T-helper 2 cell treated with Interferon-gamma antibody and Interleukin-4, amounts not matched to agents 5 μg/mL and 100 μg/mL, for 36 hours (primary cell): ENCODE results near the gene PTPRD.
"Not testable (repeated sequence)": the region's sequence is repeated elsewhere in the genome, so short reads cannot be mapped to it uniquely, and the experiment has no call there.

Experiments
- DNase-seq: peaks from one replicate; pipeline ENCODE4 v3.0.0; 2021; ENCODE audit warnings: low spot score
- H3K27ac Mint-ChIP-seq: one replicate; pipeline ENCODE4 v1.8.0; 2021; ENCODE audit warnings: mild to moderate bottlenecking, mixed read lengths
- H3K27me3 Mint-ChIP-seq: one replicate; pipeline ENCODE4 v1.8.0; 2021; ENCODE audit warnings: low read depth, mixed read lengths
- H3K36me3 Mint-ChIP-seq: one replicate; pipeline ENCODE4 v1.8.0; 2021; ENCODE audit warnings: low read depth, mixed read lengths
- H3K4me1 Mint-ChIP-seq: one replicate; pipeline ENCODE4 v1.8.0; 2021; ENCODE audit warnings: low read depth, mixed read lengths
- H3K4me3 Mint-ChIP-seq: one replicate; pipeline ENCODE4 v1.8.0; 2022; ENCODE audit warnings: mild to moderate bottlenecking, moderate library complexity, mixed read lengths
- H3K9me3 Mint-ChIP-seq: one replicate; pipeline ENCODE4 v1.8.0; 2021; ENCODE audit warnings: mixed read lengths

Gene PTPRD

DNA sequence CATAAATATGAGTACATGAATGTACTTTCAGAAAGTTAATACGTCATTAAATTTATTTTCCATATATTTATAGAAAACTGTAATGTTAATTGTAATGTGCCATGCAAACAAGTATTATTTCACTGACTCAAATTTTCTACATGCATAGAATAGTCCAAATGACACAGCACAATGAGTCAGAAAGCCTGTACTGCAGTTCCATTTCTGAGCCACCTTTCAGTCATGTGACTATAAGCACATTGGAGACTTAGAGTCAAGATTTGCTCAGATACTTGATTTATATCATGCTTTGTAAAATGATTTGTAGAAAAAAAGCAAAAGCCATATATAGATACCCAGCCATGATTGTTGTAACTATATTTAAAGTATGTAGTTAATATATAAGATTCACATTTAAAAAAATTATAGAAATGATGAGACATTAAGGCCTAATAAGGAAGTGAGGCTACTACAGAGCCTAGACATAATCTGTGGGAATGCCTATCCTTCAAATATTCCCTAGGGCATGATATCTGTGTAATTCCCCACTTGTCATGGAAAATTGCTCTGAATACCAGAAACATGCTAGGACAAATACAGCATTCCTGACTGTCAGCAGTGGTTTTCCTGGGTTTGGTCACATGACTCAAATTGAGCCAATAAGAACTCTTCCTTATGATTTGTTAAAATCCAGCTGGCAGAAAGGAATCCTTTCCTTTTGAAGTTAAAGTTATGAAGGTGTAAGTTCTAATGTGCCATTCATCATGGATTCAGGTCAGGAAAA is 50.0 kb downstream of the PTPRD start:
- Mint-ChIP-seq H3K4me1 (no peaks in the 10 kb centered on the region), H3K4me3 (no peak overlapping the region), H3K27me3 (no peaks in the 10 kb centered on the region), H3K9me3 (peaks cover 15% of the 10 kb centered on the region), H3K27ac (no peak overlapping the region), H3K36me3 (no peaks in the 10 kb centered on the region)
- DNase-seq, result no peak

DNA sequence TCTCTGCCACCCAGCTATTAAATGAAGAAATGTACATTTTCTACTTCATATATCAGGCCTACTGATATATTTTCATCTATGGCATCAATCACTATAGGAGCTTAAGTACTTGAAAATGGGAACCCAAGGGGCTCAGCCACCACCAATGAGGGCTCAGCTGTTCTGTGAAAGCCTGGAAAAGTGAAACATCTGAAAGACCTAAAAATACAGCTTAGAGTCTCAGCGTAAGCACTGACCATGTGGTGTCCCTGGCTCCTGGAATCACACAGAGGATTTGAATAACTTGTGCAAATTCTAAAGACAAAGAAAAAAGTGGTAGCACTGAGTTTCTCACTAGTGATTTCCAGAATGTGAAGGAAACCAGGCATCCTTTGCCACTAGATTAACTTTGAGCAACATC is 64.5 kb downstream of the PTPRD start:
- H3K36me3 Mint-ChIP-seq, result no peaks in the 10 kb centered on the region
- no peak for DNase-seq
- peaks cover 30% of the 10 kb centered on the region for H3K9me3 Mint-ChIP-seq
- H3K4me1 Mint-ChIP-seq, result no peaks in the 10 kb centered on the region
- no peak overlapping the region for H3K4me3 Mint-ChIP-seq
- no peaks in the 10 kb centered on the region for H3K27me3 Mint-ChIP-seq
- no peak overlapping the region for H3K27ac Mint-ChIP-seq

DNA sequence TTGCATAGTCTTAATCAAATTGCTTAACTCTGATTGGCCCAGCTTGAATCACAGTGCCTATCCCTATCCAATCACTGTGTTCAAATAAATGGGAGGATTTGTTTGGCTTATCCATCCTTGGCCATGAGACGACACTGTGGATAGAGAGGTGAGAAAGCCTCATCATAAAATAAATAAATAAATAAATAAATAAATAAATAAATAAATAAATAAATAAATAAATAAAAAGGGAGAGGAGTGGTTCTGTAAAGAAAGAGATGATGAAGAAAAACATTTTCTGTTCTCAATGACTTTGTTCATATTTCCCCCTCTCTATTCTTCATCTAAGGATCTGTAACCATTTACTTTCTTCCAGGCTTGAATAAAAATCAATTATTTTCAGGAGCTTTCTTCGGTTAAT is 74.7 kb downstream of the PTPRD start:
- no peaks in the 10 kb centered on the region for H3K36me3 Mint-ChIP-seq
- H3K4me3 Mint-ChIP-seq, result no peak overlapping the region
- H3K27ac Mint-ChIP-seq, result no peak overlapping the region
- no peaks in the 10 kb centered on the region for H3K9me3 Mint-ChIP-seq
- no peak for DNase-seq
- H3K27me3 Mint-ChIP-seq, result no peaks in the 10 kb centered on the region
- no peaks in the 10 kb centered on the region for H3K4me1 Mint-ChIP-seq

DNA sequence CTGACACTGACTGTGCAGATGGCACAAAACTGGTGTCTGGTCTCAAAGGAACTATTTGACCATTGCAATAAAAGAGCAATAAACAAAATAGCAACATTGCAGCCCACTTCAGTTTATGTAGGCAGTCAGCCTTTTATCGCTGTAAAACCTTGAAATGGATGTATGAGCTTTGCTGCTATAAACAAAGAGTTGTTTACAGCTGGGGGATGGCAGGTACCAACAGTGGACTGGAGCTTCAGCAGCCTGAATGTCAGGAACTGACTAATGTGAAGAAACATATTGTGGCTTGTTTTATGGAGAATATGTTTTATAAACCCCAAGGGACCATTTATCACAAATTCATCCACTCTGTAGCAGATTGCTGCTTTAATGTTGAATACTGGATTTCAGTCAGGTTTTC is 78.0 kb downstream of the PTPRD start:
- no peak overlapping the region for H3K27ac Mint-ChIP-seq

DNA sequence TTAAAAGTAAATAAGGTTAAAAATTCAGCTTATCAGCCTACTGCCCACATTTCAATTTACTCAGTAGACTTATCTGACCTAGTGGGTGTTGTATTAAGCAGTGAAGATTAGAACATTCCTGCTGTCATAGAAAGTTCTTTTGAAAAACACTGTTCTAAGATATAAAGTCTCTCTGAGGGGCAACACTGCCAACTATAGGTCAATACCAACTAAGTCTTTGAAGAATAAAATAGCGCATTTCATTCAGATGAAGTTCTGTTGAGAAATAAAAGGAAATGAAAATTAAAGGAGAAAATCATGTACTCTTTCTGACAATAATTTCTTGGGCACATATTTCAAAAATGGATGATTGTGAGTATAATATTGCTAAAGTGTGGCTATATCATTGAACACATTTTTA is 86.8 kb downstream of the PTPRD start:
- H3K27me3 Mint-ChIP-seq, result no peaks in the 10 kb centered on the region
- no peaks in the 10 kb centered on the region for H3K4me1 Mint-ChIP-seq
- H3K36me3 Mint-ChIP-seq, result no peaks in the 10 kb centered on the region
- H3K9me3 Mint-ChIP-seq, result peaks cover 15% of the 10 kb centered on the region
- H3K27ac Mint-ChIP-seq, result no peak overlapping the region
- H3K4me3 Mint-ChIP-seq, result no peak overlapping the region
- DNase-seq, result no peak

More for the DNA sequence above, 78.0 kb downstream of the PTPRD start:
- H3K4me1 Mint-ChIP-seq, result no peaks in the 10 kb centered on the region
- no peaks in the 10 kb centered on the region for H3K27me3 Mint-ChIP-seq
- H3K4me3 Mint-ChIP-seq, result no peak overlapping the region
- H3K36me3 Mint-ChIP-seq, result no peaks in the 10 kb centered on the region
- no peaks in the 10 kb centered on the region for H3K9me3 Mint-ChIP-seq
- no peak for DNase-seq

DNA sequence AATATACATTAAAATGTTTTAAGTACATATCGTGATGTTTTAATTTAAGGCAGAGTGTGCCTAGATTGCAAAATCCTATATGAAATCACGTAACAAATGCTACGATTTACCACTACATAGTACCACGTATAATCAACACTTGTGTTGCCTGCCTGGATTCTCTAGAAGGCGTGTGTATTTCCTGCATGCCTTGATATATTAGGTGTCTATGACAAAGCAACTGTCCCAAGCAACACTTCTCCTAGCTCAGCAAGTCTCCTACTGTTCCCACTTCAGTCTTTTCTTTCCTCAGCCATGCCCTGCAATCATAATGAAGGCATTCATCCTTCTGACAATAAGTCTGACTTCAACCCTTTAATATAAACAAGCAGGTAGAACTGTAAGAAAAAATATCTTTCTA is 89.6 kb downstream of the PTPRD start:
- H3K27ac Mint-ChIP-seq, result no peak overlapping the region
- no peaks in the 10 kb centered on the region for H3K4me1 Mint-ChIP-seq
- no peak for DNase-seq
- peaks cover 23% of the 10 kb centered on the region for H3K9me3 Mint-ChIP-seq
- no peaks in the 10 kb centered on the region for H3K27me3 Mint-ChIP-seq
- no peak overlapping the region for H3K4me3 Mint-ChIP-seq
- H3K36me3 Mint-ChIP-seq, result no peaks in the 10 kb centered on the region

DNA sequence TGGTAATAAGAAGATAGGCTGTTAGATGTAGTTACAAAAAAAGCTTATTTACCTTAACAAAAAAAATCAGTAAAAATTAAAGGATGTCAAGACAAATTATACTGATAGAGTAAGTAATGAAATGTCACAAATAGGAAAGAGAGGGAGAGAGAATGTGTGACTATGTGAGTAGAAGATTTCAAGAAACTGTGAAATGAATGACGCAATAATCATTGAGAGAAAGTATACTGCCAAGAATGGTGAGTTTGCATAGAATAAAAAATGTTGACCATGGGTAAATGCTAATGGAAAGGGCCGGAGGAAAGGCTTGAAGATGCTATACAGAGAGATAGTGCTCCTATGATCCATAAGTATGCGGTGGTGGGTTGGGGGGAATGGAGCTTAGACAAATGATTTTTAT is 100.7 kb downstream of the PTPRD start:
- DNase-seq, result no peak
- H3K4me1 Mint-ChIP-seq, result no peaks in the 10 kb centered on the region
- H3K4me3 Mint-ChIP-seq, result no peak overlapping the region
- H3K36me3 Mint-ChIP-seq, result no peaks in the 10 kb centered on the region
- H3K9me3 Mint-ChIP-seq, result peaks cover 33% of the 10 kb centered on the region
- H3K27me3 Mint-ChIP-seq, result no peaks in the 10 kb centered on the region
- no peak overlapping the region for H3K27ac Mint-ChIP-seq

DNA sequence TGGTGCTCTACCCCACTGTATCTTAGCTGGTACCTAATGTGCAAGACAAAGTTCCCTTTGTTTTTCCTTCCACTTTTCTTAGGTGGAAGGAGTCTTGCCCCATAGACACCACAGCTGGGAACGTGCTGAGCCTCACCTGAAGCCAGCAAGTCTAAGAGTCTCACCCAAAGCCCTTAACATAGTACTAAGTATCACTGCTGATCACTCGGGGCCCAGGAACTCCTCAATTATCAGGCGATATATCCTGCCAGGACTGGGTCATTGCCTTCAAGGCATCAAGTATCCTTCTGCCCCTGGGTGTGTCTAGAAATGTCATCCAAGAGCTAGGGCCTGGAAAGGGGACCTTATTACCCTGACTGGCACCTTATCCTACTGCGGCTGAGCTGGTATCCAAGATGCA is 123.9 kb downstream of the PTPRD start:
- H3K9me3 Mint-ChIP-seq, result peaks cover 41% of the 10 kb centered on the region
- no peak overlapping the region for H3K27ac Mint-ChIP-seq
- no peaks in the 10 kb centered on the region for H3K27me3 Mint-ChIP-seq
- no peak overlapping the region for H3K4me3 Mint-ChIP-seq
- H3K36me3 Mint-ChIP-seq, result no peaks in the 10 kb centered on the region
- H3K4me1 Mint-ChIP-seq, result no peaks in the 10 kb centered on the region
- no peak for DNase-seq

DNA sequence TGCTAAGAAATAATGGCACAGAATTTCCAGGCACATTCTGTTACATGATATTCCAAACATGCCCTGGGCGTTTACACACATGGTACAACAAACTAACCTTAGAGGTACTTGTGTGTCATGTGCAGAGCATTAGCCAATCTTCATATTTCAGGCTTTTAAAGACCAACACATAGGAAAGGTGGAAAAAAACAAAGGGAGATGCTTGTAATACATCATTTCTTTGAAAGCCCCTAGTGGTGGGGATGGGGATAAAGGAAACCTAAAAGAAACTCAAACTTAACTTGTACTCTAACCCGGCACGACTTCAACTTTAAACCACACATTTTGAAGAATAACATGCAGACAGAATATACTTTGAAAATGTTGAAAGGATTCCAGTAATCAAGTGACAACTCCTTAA is 133.6 kb downstream of the PTPRD start:
- Mint-ChIP-seq H3K9me3 (peaks cover 40% of the 10 kb centered on the region), H3K36me3 (no peaks in the 10 kb centered on the region), H3K27ac (no peak overlapping the region), H3K4me3 (no peak overlapping the region), H3K4me1 (no peaks in the 10 kb centered on the region), H3K27me3 (no peaks in the 10 kb centered on the region)
- DNase-seq, result no peak

DNA sequence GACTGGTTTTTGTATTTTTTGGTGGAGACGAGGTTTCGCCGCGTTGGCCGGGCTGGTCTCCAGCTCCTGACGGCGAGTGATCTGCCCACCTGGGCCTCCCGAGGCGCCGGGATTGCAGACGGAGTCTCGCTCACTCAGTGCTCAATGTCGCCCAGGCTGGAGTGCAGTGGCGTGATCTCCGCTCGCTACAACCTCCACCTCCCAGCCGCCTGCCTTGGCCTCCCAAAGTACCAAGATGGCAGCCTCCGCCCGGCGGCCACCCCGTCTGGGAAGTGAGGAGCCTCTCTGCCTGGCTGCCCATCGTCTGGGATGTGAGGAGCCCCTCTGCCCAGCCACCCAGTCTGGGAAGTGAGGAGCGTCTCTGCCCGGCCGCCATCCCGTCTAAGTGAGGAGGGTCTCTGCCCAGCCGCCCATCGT is 163.6 kb downstream of the PTPRD start:
- not testable (repeated sequence) for H3K4me1 Mint-ChIP-seq, DNase-seq, H3K36me3 Mint-ChIP-seq, H3K27me3 Mint-ChIP-seq, H3K27ac Mint-ChIP-seq, H3K4me3 Mint-ChIP-seq
- peaks cover 39% of the 10 kb centered on the region for H3K9me3 Mint-ChIP-seq

DNA sequence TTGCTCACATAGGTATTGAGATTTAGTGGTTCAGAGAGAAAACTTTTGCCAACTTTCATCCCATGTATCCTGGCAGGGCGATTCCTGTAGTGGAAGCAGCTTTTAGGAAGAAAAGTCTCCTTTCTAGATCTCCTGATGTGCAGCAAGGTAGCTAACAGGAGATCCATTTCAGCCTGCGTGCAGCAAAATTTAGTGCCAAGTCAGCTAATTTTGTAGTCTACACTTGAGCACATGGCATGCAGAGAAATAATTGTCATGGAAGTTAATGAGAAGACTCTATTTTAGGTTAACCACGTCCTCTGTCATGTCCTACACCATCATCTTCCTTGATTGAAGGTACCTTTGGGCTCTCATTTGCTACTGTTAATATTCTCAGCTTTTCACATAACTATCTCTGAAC is 165.8 kb downstream of the PTPRD start:
- H3K9me3 Mint-ChIP-seq, result peaks cover 26% of the 10 kb centered on the region
- no peak for DNase-seq

DNA sequence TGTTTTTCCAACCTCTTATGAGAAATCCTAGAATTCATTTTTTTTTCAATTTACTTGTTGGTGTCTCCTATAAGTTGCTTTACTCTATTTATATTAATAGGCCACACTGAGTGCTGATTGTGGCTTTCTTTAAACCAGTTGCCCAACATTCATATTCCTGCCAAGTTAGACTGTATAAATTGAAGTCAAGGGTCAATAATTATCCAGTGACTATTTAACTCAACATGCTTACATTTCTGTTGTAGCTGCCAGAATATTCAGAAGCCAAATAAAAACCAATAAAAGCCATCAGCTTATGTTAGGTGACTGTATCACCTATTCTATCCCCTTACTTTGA is 169.0 kb downstream of the PTPRD start:
- Mint-ChIP-seq H3K9me3 (peaks cover 30% of the 10 kb centered on the region), H3K27me3 (no peaks in the 10 kb centered on the region), H3K4me1 (no peaks in the 10 kb centered on the region), H3K36me3 (no peaks in the 10 kb centered on the region), H3K4me3 (no peak overlapping the region), H3K27ac (no peak overlapping the region)
- DNase-seq, result no peak

More for the DNA sequence above, 165.8 kb downstream of the PTPRD start:
- Mint-ChIP-seq H3K27ac (no peak overlapping the region), H3K4me3 (no peak overlapping the region), H3K36me3 (no peaks in the 10 kb centered on the region), H3K27me3 (no peaks in the 10 kb centered on the region), H3K4me1 (no peaks in the 10 kb centered on the region)

DNA sequence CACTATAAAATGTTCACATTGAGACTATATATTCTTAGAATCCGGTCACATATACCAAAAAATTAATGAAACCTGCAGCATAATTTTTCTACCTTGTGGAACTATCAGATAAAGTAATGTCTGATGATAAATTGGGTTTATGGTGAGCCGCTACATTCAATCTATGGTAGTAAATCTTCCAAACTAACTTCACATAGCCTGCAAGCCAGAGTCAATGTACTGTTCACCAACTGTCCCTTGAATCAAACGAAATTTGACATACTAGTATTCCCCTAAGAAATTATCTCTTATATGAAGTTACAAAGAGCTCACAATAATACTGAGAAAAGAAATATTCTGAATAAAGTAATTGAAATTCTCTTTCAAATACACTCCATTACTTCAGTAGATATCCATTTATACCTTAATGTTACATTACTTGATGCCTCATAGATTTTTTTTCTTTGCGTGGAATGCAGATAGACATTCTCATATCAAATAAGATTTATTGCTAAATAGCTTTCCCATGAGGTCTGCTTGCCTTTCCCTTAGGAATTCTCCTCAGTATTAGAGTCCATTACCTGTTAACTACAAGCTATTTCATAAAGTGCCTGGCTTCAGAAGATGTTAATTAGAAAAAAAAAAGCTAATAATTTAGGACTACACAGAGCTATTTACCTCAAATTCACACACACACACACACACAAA is 169.5 kb downstream of the PTPRD start:
- no peak overlapping the region for H3K4me3 Mint-ChIP-seq
- DNase-seq, result no peak
- no peak overlapping the region for H3K27ac Mint-ChIP-seq
- H3K27me3 Mint-ChIP-seq, result no peaks in the 10 kb centered on the region
- H3K4me1 Mint-ChIP-seq, result no peaks in the 10 kb centered on the region
- peaks cover 32% of the 10 kb centered on the region for H3K9me3 Mint-ChIP-seq
- H3K36me3 Mint-ChIP-seq, result no peaks in the 10 kb centered on the region

DNA sequence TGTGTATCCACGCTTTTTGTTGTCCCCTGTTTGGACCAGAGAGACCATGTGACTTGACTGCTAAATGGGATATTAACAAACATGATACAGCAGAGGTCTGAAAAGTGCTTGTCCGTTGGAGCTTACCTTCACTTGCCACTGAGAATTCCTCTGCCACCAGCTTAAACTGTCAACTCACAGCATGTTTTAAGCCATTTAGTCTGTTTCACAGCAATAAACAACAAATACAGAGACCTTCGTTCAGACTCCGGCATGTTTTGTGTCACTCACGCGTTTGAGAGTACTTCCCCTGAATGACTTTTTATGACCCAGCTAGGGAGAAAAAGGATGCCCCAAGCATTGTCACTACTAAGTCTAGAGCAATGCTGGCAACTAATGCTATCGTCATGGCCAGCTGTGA is 173.8 kb downstream of the PTPRD start:
- Mint-ChIP-seq H3K9me3 (peaks cover 18% of the 10 kb centered on the region), H3K27me3 (no peaks in the 10 kb centered on the region), H3K36me3 (no peaks in the 10 kb centered on the region), H3K27ac (no peak overlapping the region), H3K4me1 (no peaks in the 10 kb centered on the region), H3K4me3 (no peak overlapping the region)
- DNase-seq, result no peak

DNA sequence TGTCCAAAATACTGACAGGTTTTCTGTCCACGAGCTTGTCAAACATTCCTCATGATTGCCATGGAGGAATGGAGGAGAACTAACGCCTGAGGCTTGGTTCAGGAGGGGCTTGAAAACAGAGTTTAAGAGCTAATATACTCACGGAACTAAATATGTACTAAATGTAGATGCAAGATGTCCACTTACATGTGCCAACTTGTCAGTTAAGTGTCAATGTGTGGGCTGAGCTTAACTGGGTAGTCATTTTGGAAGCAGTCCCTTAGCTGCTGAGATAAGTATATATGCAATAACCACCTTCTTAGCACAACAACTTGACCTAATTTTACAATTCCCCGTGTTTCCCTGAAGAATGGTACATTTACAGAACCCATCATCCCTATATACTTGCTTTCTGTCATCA is 176.0 kb downstream of the PTPRD start:
- Mint-ChIP-seq H3K4me3 (no peak overlapping the region), H3K9me3 (peaks cover 19% of the 10 kb centered on the region), H3K27me3 (no peaks in the 10 kb centered on the region), H3K27ac (no peak overlapping the region), H3K4me1 (no peaks in the 10 kb centered on the region), H3K36me3 (no peaks in the 10 kb centered on the region)
- DNase-seq, result no peak
